CD14-positive monocyte (primary cell): Measurements from ENCODE around the gene CYLD. TPM values are rescaled to one million over a fixed set of nuclear protein-coding genes. Genes with fewer than 3 reads are reported as not detected.

Experiments used
- DNase-seq, 3 donors: peaks; one replicate each; pipeline ENCODE4 v3.0.0-alpha.2; 2011 to 2022
- H2AFZ ChIP-seq: 2 replicates; pipeline ENCODE4 v1.6.0; 2012; ENCODE audit warnings: mild to moderate bottlenecking, low read depth, low read length, inconsistent platforms; ENCODE audit not compliant: insufficient read depth, poor library complexity, severe bottlenecking
- H3K27ac ChIP-seq, 2 donors: 1 replicate in 1 of 2; 2 replicates in 1 of 2; pipeline ENCODE4 v1.5.1; 2012 to 2013; ENCODE audit warnings: low read length in 2 of 2, control low read depth in 1 of 2, inconsistent platforms in 1 of 2, low read depth in 1 of 2, mild to moderate bottlenecking in 1 of 2
- H3K27me3 ChIP-seq, 2 donors: one replicate each; pipeline versions ENCODE4 v1.6.0 to v1.6.1; 2011 to 2013; ENCODE audit warnings: low read length in 2 of 2; ENCODE audit not compliant: control insufficient read depth in 2 of 2, insufficient read depth in 2 of 2
- H3K36me3 ChIP-seq, 2 donors: replicated peaks in 1 of 2; 1 replicate in 1 of 2; 2 replicates in 1 of 2; pipeline versions ENCODE4 v1.5.1 to v1.6.1; 2012 to 2013; ENCODE audit warnings: low read length in 2 of 2, control low read depth in 1 of 2, inconsistent platforms in 1 of 2, mild to moderate bottlenecking in 1 of 2; ENCODE audit not compliant: insufficient read depth in 2 of 2, control insufficient read depth in 1 of 2
- H3K4me1 ChIP-seq, 2 donors: 1 replicate in 1 of 2; 2 replicates in 1 of 2; pipeline versions ENCODE4 v1.5.1 to v1.6.1; 2012 to 2013; ENCODE audit warnings: low read length in 2 of 2, control low read depth in 1 of 2, inconsistent platforms in 1 of 2, mild to moderate bottlenecking in 1 of 2, moderate library complexity in 1 of 2; ENCODE audit not compliant: insufficient read depth in 2 of 2, control insufficient read depth in 1 of 2
- H3K4me2 ChIP-seq: replicated peaks from 2 replicates; pipeline ENCODE3; 2012; ENCODE audit warnings: low read length, moderate library complexity, mild to moderate bottlenecking; ENCODE audit not compliant: poor library complexity, severe bottlenecking; ENCODE audit errors: extremely low read depth
- H3K4me3 ChIP-seq, 3 experiments: fragments of 200-600 bp in 1 of 3; sonication (generic) in 1 of 3; replicated peaks in 1 of 3; 1 replicate in 2 of 3; 2 replicates in 1 of 3; pipeline ENCODE4 v1.5.1; 2011 to 2013; ENCODE audit warnings: low read length in 3 of 3, mild to moderate bottlenecking in 3 of 3, control low read depth in 2 of 3, low read depth in 2 of 3, inconsistent platforms in 1 of 3, moderate library complexity in 1 of 3
- H3K79me2 ChIP-seq: 2 replicates; pipeline ENCODE4 v1.6.0; 2012; ENCODE audit warnings: mild to moderate bottlenecking, control low read depth, inconsistent platforms, low read length, moderate library complexity; ENCODE audit not compliant: insufficient read depth
- H3K9ac ChIP-seq: 2 replicates; pipeline ENCODE4 v1.6.0; 2017; ENCODE audit warnings: low read length, mild to moderate bottlenecking; ENCODE audit not compliant: insufficient read depth, poor library complexity, severe bottlenecking
- H3K9me3 ChIP-seq, 2 donors: replicated peaks in 1 of 2; 1 replicate in 1 of 2; 2 replicates in 1 of 2; pipeline versions ENCODE4 v1.5.1 to v1.6.1; 2012 to 2013; ENCODE audit warnings: low read length in 2 of 2, control low read depth in 1 of 2; ENCODE audit not compliant: control insufficient read depth in 1 of 2, insufficient read depth in 1 of 2
- H4K20me1 ChIP-seq: 2 replicates; pipeline ENCODE4 v1.6.0; 2012; ENCODE audit warnings: mild to moderate bottlenecking, low read length, control low read depth, moderate library complexity; ENCODE audit not compliant: insufficient read depth
- H3K27ac Mint-ChIP-seq, 7 donors: one replicate each; pipeline ENCODE4 v1.8.0; 2020; ENCODE audit warnings: mild to moderate bottlenecking in 7 of 7, mixed read lengths in 7 of 7, moderate library complexity in 6 of 7, inconsistent platforms in 2 of 7
- H3K27me3 Mint-ChIP-seq, 3 donors: one replicate each; pipeline ENCODE4 v1.8.0; 2021 to 2022; ENCODE audit warnings: low read depth in 3 of 3, mild to moderate bottlenecking in 3 of 3, mixed read lengths in 3 of 3, moderate library complexity in 3 of 3, inconsistent platforms in 1 of 3
- H3K36me3 Mint-ChIP-seq, 2 donors: one replicate each; pipeline ENCODE4 v1.8.0; 2020; ENCODE audit warnings: mixed read lengths in 2 of 2, inconsistent platforms in 1 of 2, mild to moderate bottlenecking in 1 of 2
- H3K4me1 Mint-ChIP-seq: one replicate; pipeline ENCODE4 v1.8.0; 2020; ENCODE audit warnings: mild to moderate bottlenecking, mixed read lengths
- H3K4me3 Mint-ChIP-seq, 2 donors: one replicate each; pipeline ENCODE4 v1.8.0; 2020; ENCODE audit warnings: mild to moderate bottlenecking in 2 of 2, mixed read lengths in 2 of 2, moderate library complexity in 1 of 2
- H3K9me3 Mint-ChIP-seq, 7 donors: one replicate each; pipeline ENCODE4 v1.8.0; 2020 to 2022; ENCODE audit warnings: mixed read lengths in 7 of 7, mild to moderate bottlenecking in 6 of 7, moderate library complexity in 6 of 7, inconsistent platforms in 2 of 7
- CTCF ChIP-seq: fragments of 200-600 bp; IDR thresholded peaks from one replicate; pipeline ENCODE4 v1.8.0; 2022; ENCODE audit warnings: antibody characterized with exemption, mild to moderate bottlenecking
- WGBS: methylation state at CpG from one replicate; pipeline ENCODE4 v1.1.5; 2013; ENCODE audit warnings: missing lambda C conversion rate; ENCODE audit not compliant: insufficient coverage; 5-methylcytosine and 5-hydroxymethylcytosine counted together
- intact Hi-C, 2 donors: fragments of 100-400 bp; cut with micrococcal nuclease; formaldehyde crosslinking; loops; one replicate each; pipeline versions ENCODE4 v1.15.0 to v1.15.1; 2023
- polyA plus RNA-seq, 3 donors: library from polyadenylated mRNA; depleted of rRNA in 1 of 3; unstranded in 2 of 3; stranded (reverse) in 1 of 3; fragments of 300-500 nt in 2 of 3; fragments of >200 nt in 1 of 3; fragmentation: Illumina TruSeq in 2 of 3; gene quantifications; 1 replicate in 2 of 3; 2 replicates in 1 of 3; pipeline ENCODE4 v1.2.3, GENCODE V29; 2012 to 2021

CYLD gene
- polyA plus RNA-seq, 3 donors, result 32.1 to 57.9 (median 35.9) TPM

- H3K9me3 ChIP-seq, result no peaks in the 10 kb centered on the region
- H3K79me2 ChIP-seq, result peaks cover 83% of the 10 kb centered on the region
- H3K27ac ChIP-seq, result no peak overlapping the region
- no peak overlapping the region for H3K4me3 ChIP-seq
- H3K4me1 ChIP-seq, result peaks cover 25 to 50% of the 10 kb centered on the region in 2 donors
- no peak for TF ChIP-seq CTCF
- no peak overlapping the region for H3K9ac ChIP-seq
- intact Hi-C loops, result loop anchor here in 1 of 2 donors (2.0 kb wide), 2 partner anchors 75 to 157 kb away; no protein-coding TSS in a partner anchor
- no peak overlapping the region for H3K4me2 ChIP-seq
- Mint-ChIP-seq H3K36me3 (peaks cover 34 to 41% of the 10 kb centered on the region in 2 donors), H3K4me1 (peaks cover 54% of the 10 kb centered on the region), H3K27me3 (no peaks in the 10 kb centered on the region), H3K4me3 (no peak overlapping the region), H3K9me3 (no peaks in the 10 kb centered on the region), H3K27ac (peak overlapping the region in 1 of 7 donors; percentile 20)
- peaks cover 38 to 45% of the 10 kb centered on the region in 2 donors for H3K36me3 ChIP-seq
- no peaks in the 10 kb centered on the region for H3K27me3 ChIP-seq
- 100% methylated on average over 1 of the region's 4 CpGs for WGBS
- DNase-seq, result no peak
- no peak overlapping the region for H2AFZ ChIP-seq
- peaks cover 62% of the 10 kb centered on the region for H4K20me1 ChIP-seq
These were observed 4.1 kb downstream of the CYLD start for GRCh38 chr16:50745940-50746339.

- Histone ChIP-seq H3K4me2 (no peak overlapping the region), H3K36me3 (peaks cover 45 to 59% of the 10 kb centered on the region in 2 donors), H4K20me1 (peaks cover 73% of the 10 kb centered on the region), H3K9ac (no peak overlapping the region), H3K27ac (peak overlapping the region in 1 of 2 donors; percentile 2), H2AFZ (no peak overlapping the region), H3K4me3 (no peak overlapping the region), H3K27me3 (no peaks in the 10 kb centered on the region), H3K79me2 (peaks cover 89% of the 10 kb centered on the region), H3K4me1 (peaks cover 19 to 45% of the 10 kb centered on the region in 2 donors), H3K9me3 (no peaks in the 10 kb centered on the region)
- H3K4me1 Mint-ChIP-seq, result peaks cover 51% of the 10 kb centered on the region
- intact Hi-C loops, result loop anchor here in 1 of 2 donors (2.0 kb wide), 2 partner anchors 77 to 159 kb away; no protein-coding TSS in a partner anchor
- peaks cover 39 to 49% of the 10 kb centered on the region in 2 donors for H3K36me3 Mint-ChIP-seq
- no peaks in the 10 kb centered on the region for H3K9me3 Mint-ChIP-seq
- WGBS, result 0% methylated on average over 3 of the region's 7 CpGs
- DNase-seq, result peak; percentile 23 to 33 (median 32)
- no peak overlapping the region for H3K4me3 Mint-ChIP-seq
- no peaks in the 10 kb centered on the region for H3K27me3 Mint-ChIP-seq
- peak; percentile 66 for TF ChIP-seq CTCF
- H3K27ac Mint-ChIP-seq, result peak overlapping the region in 3 of 7 donors; percentile 8 to 50 (median 46)
These were observed 5.5 kb downstream of the CYLD start for GRCh38 chr16:50747207-50747956.
